Stimulated activated CD4-positive, alpha-beta T cell treated with anti-CD3 and anti-CD28 coated beads, Interleukin-12 subunit alpha, Interleukin-12 subunit beta, amount 100 ng/mL, for 24 hours (primary cell): Measurements from ENCODE around the gene ARMS2.

Experiments used
- DNase-seq, 2 experiments: peaks; one replicate each; pipeline ENCODE4 v3.0.0-alpha.2; 2020; ENCODE audit warnings: low read depth in 2 of 2

Gene ARMS2

DNA sequence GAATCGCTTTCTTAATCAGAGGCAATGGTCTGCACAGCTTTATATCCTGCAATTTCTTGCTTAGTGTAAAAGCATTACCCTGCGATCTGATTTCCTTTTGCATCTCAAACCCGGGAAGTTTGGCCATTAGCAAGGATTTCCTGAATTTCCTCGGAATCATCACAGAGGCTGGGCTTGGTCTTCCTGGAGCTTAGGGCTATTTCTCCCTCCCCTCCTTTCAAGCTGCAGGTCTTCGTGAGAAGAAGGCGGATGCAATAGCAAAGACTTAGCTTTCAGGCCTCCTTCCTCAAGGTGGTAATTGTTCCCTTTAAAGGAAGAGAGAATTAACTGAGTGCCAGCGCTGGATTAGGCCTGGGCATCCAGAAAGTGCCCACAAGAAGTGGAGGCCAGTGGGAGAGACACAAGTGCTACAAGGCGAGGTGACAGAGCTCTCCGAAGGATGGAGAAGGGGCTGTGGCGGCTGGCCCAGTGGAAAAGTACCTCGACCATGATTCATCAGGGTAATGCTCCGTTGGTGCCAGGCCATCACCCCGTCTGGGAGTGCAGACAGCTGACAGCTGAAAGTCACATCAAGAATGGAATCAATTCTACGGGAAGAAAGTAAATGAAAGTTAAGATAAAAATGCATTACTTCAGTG is 4.0 kb upstream of the ARMS2 start:
- no peak for DNase-seq

DNA sequence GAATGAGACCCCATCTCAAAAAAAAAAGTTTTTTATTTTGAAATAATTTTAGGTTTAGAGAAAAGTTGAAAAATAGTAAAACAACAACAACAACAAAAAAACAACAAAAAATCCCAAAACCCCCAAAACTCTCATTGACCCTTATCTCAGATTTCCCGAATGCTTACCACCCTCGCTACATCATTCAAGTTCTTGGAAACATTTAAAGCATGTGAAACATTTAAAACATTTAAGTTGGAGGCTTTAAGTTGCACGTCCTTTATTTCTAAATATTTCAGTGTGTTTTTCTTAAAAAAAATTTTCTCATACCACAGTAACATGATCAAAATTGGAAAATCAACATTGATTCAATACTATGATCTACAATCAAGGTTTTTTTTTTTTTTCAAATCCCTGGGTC is 382 bp upstream of the ARMS2 start:
- DNase-seq = no peak

DNA sequence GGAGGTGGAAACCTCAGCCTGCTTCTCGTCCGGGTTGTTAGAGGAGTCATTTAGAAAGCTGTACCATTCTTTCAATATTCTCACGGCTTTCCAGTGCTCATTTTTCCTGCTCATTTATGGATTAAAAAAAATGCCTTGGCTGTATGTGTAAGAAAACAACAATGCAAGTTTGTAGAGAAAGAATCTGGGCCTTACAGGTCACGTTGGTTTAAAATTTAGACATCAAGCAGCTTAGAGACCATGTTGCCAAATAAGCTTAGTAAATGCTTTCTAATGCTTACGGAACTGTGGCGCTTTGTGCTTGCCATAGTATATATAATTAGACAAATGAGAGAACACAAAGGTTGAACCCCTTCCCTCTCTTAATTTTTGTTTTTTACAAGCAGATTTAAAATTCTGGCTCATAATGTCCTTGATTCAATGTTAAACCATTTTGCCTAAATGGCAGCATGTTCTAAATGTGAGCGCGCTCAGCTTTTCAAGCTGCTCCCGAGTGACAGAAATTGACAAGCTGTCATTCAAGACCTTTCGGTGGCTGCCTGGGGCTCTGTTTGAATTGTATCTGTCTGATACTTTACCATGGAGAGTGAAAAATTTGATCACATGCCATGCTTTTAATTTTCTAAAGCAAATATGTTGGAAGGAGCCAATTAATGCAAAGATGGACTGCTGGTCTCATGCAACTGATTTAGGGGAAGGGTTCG is 1.1 kb downstream of the ARMS2 start:
- no peak for DNase-seq

DNA sequence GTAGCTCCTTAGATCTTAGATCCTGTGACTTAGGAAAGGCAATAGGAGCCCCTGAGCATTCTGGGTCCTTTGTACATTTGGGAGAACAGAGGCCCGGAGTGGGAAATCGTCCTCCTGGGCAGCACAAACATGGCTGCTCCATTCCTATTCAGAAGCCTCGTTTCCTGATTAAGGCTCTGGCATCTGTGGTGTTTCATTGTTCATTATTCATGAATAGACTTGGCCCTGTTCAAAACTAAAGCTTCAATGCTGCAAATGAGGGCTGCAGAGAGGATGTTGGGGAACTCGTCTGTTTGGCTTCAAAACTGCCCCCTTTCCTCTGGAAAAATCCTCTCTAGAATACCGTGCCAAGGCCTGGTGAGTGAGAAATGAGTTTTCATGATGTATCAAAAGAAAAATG is 3.5 kb downstream of the ARMS2 start:
- no peak for DNase-seq

DNA sequence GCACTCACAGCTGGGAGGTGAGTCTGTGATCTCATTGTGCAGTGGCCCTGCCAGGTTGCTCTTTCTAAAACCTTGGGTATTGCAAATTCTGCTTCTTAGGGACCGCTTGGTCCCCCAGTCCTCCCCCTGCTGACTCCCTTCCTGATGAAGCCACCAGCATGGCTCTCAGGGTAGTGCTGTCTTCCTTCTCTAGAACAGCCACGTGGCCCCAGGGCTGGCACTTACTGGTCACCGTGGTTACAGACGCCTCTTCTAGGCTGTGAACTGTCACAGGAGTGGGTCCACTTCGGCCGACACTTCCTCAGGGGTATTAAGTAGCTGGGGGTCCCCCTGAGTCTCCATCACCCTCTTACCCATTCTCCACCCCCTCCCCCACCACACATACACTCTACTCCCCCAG is 4.2 kb downstream of the ARMS2 start:
- no peak for DNase-seq

DNA sequence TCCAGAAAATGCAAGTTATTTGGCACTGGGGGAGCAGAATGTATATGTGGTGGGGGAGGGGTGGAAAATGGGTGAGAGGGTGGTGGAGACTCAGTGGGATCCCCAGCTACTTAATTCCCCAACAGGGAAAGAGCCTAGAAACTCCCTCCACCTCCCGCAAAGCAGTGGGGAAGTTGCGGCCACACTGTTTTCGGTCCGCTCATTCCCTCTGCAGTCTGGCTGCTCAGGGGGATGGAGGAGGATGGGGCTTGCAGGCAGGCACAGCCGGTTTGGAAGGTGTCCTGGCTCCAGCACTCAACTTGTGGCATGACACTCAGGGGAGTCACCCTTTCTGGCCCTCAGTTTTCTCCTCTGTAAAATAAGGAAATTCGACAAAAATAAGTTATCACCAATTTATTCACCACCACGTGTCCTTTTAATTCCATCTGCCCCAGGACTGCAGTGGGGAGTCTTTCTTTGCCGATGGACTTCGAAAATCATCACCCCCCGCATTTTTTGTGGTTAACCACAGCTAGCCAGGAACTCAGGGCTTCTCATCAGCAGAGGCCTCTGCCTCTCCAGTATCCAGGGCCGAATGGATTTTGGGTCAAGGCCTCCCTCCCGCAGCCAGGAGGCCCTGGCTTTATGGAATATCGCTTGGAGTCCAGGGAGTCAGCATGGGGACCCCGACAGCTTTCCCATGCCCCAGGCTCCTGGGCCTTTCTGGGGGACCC is 5.3 kb downstream of the ARMS2 start:
- DNase-seq = no peak

DNA sequence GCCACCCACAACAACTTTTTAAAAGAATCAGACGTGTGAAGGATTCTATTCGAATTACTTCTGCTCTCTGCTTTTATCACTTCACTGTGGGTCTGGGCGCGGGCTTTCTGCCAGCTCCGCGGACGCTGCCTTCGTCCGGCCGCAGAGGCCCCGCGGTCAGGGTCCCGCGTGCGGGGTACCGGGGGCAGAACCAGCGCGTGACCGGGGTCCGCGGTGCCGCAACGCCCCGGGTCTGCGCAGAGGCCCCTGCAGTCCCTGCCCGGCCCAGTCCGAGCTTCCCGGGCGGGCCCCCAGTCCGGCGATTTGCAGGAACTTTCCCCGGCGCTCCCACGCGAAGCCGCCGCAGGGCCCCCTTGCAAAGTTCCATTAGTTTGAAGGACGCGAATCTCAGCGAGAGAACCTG is 6.4 kb downstream of the ARMS2 start:
- DNase-seq = no peak

DNA sequence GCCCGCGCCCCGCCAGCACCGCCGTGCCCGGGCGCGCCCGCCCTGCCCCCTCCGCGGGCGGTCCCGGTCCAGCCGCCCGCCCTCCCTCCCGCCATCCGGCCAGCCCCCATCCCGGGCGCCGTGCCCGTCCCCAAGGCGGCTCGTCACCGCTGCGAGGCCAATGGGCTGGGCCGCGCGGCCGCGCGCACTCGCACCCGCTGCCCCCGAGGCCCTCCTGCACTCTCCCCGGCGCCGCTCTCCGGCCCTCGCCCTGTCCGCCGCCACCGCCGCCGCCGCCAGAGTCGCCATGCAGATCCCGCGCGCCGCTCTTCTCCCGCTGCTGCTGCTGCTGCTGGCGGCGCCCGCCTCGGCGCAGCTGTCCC is 6.9 kb downstream of the ARMS2 start, which contains the start of gene HTRA1:
Gene HTRA1 (plus strand): TSS at position 187 of the 362 bp plus-strand sequence. CDS start 100 bp downstream, at position 287.
- no peak for DNase-seq

DNA sequence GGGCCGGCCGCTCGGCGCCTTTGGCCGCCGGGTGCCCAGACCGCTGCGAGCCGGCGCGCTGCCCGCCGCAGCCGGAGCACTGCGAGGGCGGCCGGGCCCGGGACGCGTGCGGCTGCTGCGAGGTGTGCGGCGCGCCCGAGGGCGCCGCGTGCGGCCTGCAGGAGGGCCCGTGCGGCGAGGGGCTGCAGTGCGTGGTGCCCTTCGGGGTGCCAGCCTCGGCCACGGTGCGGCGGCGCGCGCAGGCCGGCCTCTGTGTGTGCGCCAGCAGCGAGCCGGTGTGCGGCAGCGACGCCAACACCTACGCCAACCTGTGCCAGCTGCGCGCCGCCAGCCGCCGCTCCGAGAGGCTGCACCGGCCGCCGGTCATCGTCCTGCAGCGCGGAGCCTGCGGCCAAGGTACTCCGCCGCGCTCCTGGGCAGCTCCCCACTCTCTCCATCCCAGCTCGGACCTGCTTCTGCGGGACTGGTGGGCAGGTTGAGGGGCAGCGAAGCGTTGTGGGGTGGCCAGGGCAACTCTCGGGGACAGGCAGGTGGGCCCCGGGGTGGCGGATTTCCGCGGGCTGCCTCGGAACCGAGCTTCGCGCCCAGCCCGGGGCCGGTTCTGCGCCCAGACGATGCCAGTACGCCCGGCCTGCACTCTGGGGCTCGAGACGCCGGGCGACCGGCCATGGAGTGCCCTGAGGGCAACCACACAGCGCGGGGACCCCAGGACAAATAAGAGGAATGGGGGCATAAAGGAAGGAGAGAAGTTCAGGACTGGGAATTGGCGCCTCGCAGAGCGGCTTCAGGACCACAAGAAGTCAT is 7.5 kb downstream of the ARMS2 start:
- no peak for DNase-seq

DNA sequence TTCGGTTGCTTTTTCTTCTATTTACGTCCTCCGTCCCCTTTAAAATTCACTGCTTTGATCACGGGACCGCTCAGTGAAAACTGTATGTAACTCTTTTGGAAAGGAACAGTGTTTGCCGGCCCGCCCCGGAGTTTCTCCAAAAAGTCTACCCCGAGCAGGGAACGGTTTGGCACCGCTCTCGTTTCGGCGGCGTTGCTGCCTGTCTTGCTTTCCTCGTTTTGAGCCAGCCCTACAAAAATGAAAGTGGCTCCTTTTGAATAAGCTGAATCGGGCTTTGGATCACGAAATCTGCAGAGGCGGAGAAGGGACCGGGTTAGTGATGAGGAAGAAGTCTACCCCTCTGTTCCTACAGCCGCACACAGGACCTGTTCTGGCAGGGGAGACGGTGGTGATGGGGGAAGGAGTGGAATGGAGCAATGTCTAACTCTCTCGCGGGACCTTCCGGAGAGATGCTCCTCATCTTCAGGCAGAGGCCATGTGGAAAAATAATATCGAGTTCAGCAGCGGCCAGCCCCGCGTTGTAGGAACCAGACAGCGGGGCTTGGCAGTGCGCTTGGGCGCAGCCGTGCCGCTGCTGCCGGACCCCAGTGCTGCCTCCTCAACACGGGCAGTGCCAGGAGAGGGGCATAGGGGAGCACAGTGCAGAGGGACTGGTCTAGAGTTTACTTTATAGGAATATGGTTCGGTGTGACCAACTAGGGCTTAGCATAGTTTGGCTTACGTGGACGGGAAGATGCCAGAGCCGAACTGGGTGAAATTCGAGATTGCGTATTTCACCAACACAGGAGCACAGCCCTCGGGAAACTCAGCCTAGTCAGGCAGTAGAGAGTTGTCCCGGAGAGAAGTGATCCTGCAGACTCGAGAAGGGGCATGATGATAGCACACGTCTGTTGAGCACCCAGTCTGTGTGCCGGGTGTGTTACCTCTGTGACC is 8.3 kb downstream of the ARMS2 start:
- DNase-seq = no peak

DNA sequence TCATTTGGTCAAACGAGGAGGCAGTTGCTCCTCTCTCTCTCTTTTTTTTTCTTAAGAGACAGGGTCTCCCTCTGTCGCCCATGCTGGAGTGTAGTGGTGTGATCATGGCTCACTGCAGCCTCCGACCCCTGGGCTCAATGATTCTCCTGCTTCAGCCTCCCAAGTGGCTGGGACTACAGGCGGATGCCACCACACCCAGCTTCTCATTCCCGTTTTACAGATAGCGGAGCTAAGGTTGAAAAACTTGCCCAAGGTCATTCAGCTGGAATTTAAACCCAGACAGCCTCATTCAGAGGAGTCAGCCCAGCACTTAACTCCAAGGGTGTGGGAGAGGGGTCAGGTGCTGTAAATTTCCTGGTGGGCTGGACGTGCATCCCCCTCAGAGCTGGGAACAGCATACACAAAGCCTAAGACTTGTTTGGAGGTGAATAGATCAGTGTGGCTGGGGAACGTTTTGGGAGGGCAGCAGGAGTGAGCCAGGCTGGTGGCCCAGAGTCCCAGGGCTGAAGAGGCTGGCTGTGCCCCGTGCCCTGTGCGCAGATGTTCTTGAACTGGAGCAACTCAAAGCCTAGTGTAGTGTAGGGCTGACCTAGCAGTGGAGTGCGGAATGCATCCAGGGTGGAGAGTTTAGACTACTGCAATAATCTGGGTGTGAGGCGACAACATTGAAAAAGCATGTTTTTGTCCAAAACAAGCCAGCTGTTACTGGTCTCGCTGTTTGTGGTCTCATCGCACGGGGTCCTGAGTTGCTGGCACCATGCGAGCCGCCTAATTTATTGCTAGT is 9.2 kb downstream of the ARMS2 start:
- DNase-seq = no peak

DNA sequence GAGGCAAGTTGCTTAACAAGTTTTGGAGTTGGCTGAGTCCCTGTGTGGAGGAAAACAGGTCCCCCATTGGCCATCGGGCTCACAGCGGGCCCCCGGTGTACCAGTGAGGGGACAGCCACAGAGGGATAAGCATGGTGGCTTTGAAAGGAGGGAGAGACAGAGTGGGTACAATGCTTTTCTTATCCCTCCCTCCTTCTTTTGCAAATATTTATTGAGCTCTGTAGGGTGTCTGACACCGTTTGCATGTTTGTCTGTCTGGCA is 9.7 kb downstream of the ARMS2 start:
- no peak for DNase-seq

DNA sequence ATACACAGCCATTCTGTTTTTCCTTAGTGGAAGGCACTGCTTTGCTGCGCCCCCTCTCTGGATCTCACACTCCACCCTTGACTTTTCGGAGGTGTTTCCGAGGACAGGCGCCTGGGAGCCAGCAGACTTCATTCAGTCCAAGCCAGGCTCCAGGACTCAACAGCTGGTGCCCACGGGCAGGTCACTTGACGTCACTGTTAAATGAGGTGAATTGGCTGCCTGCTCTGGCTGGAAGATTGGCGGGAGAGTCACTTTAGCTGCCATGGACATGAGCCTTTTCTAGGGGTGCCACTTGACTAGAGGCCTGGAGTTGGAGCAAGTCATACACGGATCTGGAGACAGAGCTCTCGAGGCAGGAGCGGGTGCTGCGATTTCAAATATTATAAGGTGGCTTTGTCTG is 10.1 kb downstream of the ARMS2 start:
- no peak for DNase-seq

DNA sequence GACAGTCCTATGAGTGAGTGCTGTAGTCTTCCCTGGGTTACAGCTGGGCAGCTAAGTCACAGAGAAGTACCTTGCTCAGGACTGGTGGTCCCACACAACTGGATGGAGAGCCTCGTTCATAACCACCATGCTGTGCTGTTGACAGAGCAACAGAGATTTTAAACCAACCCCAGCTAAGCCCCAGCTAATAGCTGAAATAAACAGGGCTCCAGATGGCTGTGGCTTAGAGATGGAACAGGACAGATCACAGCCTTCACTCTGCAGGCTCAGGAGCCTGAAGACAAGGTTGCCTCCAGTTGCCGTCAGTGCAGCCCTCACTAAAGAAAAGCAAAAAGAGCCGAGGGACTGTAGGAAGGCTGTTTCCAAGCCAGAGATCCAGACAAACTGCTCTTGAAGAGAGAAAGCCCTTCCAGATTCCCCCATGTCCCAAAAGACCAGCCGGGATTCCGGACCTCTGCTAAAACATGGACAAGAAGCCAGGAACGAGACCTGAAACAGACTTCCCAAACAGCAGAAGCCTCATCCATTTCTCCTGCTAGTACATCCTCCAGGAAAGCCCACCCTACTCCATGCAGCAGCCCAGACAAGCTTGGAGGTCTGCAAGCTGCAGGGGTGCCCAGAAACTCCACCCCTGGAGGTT is 11.1 kb downstream of the ARMS2 start:
- no peak for DNase-seq

DNA sequence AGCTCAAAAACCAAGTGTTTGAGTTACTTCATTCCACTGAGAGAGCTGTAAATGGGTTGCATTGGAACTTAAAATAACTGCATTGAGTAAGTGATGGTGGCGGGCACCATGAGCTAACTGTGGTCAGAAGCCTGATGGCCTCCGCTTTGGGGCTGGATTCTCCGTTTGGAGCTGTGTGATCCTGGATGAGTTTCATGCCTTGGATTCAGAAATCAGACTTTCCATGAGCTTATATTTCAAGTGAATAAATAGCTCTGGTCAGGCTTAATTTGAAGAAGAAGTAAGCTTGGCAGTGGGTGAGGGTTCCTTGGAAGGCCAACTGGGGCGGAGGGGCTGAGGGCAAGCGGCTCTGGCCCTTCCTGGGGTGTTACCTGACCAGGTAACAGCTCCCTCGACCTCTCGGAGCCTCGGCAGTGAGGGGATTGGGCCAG is 12.5 kb downstream of the ARMS2 start:
- no peak for DNase-seq

DNA sequence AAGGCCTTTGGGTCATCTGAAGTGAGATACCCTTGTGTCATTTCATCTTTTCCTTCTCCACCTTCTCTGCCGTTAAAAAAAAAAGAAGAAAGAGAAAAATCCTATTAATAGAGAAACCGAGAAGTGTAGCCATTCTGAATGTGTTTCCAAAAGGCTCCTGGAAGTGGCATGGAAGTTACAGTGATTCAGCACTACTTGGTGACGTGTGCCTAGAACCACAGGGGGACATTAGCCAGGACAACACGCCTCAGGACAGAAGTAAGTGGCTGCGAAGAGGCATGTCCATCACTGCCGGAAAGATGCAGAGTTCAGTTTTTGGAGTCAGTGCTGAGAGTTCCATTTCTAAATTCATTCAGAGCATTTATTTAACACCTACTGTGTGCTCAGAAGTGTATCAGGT is 13.2 kb downstream of the ARMS2 start:
- DNase-seq = no peak

DNA sequence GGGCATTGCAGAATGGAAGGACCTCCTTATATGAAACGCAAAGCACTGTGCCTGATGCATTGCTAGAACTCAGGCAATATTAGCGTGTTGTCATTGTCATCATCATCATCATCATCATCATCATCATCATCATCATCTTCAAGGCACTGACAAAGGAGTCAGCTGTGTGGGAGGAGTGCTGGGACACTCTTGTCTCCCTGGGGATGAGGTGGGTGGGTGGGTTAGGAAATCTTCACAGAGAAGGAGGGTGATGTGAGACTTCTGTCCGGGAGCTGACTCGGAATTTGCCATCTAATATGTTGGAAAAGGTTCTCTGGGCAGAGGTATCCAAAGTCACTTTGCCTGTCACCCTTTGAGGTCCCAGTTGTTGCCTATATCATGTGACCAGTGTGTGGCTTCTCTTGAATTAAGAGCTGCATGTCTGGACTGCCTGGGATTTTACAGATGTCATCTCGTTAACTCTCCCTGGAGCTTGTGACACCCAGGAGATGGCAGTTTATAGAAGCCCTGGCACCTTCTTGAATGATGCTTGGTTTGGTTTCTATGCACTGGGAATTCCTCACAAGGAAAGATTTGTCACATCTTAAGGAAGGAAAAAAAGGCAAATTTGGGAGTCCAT is 14.0 kb downstream of the ARMS2 start:
- DNase-seq = no peak

DNA sequence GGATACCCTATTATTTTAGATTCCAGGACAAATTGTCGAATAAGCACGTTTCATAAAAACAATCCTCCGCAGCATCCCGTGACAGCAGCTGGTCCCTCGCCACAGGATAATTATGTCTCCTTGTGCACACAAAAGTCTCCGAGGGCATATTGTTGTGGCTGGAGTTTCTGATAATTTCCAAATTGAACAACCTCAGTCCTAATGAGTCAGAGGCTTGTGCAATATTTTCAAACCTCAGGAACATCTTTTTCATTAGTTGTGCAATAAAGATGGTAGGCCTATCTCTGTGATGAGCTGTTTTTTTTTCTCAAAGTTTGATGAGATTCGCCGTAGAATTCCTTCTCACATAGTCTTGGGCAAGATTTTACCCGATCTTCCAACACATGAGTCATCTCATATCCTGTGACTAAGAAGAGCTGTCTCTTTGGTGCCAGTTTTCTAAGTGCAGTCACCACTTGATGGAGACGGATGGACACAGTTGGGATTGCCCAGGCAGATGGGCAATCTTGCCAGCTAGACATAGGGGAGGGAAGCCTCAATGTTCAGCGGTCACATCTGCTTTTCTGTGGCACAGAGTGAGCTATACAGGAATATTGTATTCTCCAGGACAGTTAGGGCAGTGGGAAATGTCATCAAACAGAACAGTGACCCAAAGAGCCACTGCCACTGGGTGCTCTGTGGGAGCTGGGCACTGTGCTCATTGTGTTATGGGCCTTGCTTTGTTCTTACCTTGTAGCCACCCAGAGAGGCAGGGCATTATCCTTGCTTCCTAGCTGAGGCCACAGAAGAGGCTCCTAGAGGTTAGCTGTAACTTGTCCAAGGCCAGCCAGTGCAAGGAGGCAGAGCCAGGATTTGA is 14.7 kb downstream of the ARMS2 start:
- DNase-seq = no peak

DNA sequence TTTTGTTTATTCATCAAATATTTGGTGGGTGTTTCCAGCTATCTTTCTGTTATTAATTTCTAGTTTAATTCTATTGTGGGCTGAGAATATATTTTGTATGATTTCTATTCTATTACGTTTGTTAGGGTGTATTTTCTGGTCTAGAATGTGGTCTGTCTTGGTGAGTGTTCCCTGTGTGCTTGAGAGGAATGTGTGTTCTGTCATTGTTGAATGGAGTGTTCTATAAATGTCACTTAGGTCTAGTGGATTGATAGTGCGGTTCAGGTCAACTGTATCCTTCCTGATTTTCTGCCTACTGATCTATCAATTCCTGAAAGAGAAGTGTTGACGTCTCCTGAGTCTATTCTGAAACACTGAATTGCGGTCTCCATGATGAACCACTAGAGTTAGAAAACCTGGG is 15.4 kb downstream of the ARMS2 start:
- no peak for DNase-seq
